IMR-90 (cell line): ENCODE results near the gene AGGF1. TPM values are rescaled to one million over a fixed set of nuclear protein-coding genes. Genes with fewer than 3 reads are reported as not detected.

Source experiments
- ATAC-seq: fragments of 200-7000 bp; cut with Tn5 transposase; 2 replicates; pipeline ENCODE4 v1.9.1; 2020; ENCODE audit warnings: low read depth, mild to moderate bottlenecking, moderate library complexity
- Bru-seq: library from RNA; stranded (reverse); fragments of 400-500 nt; gene quantifications from one replicate; lab custom pipeline; 2021; lab: Mats Ljungman, UMichigan
- BruChase-seq, 2 experiments: library from RNA; stranded (reverse); fragments of 400-500 nt; gene quantifications; one replicate each; lab custom pipeline; 2021; lab: Mats Ljungman, UMichigan
- BruUV-seq: library from RNA; stranded (reverse); fragments of 400-500 nt; replicated peaks from 2 replicates; lab custom pipeline; 2021; lab: Mats Ljungman, UMichigan
- CTCF ChIA-PET: fragments of 300-600 bp; formaldehyde crosslinking; extraction: SDS; loops from one replicate; lab custom pipeline; 2021; ENCODE audit warnings: antibody characterized with exemption; lab: Yijun Ruan, JAX
- POLR2A ChIA-PET: fragments of 300-600 bp; sonication (Branson Sonifier 250); formaldehyde crosslinking; loops from one replicate; lab custom pipeline; 2022; ENCODE audit warnings: antibody characterized with exemption; ENCODE audit not compliant: unreplicated experiment; lab: Charles Lee
- DNase-seq: peaks from one replicate; pipeline ENCODE4 v3.0.0; 2013
- H2AFZ ChIP-seq: replicated peaks from 2 replicates; pipeline ENCODE3; 2013; ENCODE audit warnings: low read length, mild to moderate bottlenecking; ENCODE audit not compliant: poor library complexity
- H2AK5ac ChIP-seq: 2 replicates; pipeline ENCODE4 v1.6.1; 2013; ENCODE audit warnings: low read depth, low read length, inconsistent platforms
- H2AK9ac ChIP-seq: replicated peaks from 2 replicates; pipeline ENCODE3; 2013; ENCODE audit warnings: mild to moderate bottlenecking, low read depth, low read length, moderate library complexity; ENCODE audit not compliant: poor library complexity
- H2BK120ac ChIP-seq: 2 replicates; pipeline ENCODE4 v1.6.1; 2013; ENCODE audit warnings: low read depth, low read length, inconsistent platforms
- H2BK15ac ChIP-seq: 3 replicates; pipeline ENCODE4 v1.6.1; 2013; ENCODE audit warnings: low read depth, low read length, inconsistent platforms
- H2BK20ac ChIP-seq: 2 replicates; pipeline ENCODE4 v1.6.1; 2013; ENCODE audit warnings: low read depth, mild to moderate bottlenecking, inconsistent platforms, low read length, moderate library complexity
- H2BK5ac ChIP-seq: 2 replicates; pipeline ENCODE4 v1.6.1; 2013; ENCODE audit warnings: mild to moderate bottlenecking, low read depth, low read length, inconsistent platforms; ENCODE audit not compliant: poor library complexity, severe bottlenecking
- H3K14ac ChIP-seq: replicated peaks from 2 replicates; pipeline ENCODE4 v1.6.1; 2013; ENCODE audit warnings: low read depth, low read length, inconsistent platforms
- H3K18ac ChIP-seq: 2 replicates; pipeline ENCODE4 v1.6.1; 2013; ENCODE audit warnings: low read depth, low read length, control low read depth
- H3K23ac ChIP-seq: 2 replicates; pipeline ENCODE4 v1.6.1; 2013; ENCODE audit warnings: low read depth, low read length, inconsistent platforms
- H3K27ac ChIP-seq: 2 replicates; pipeline ENCODE4 v1.5.1; 2013; ENCODE audit warnings: mild to moderate bottlenecking, control low read depth, low read length; ENCODE audit not compliant: insufficient read depth
- H3K27me3 ChIP-seq: 2 replicates; pipeline ENCODE4 v1.6.1; 2013; ENCODE audit warnings: low read length; ENCODE audit not compliant: control insufficient read depth, insufficient read depth
- H3K36me3 ChIP-seq: 2 replicates; pipeline ENCODE4 v1.6.1; 2013; ENCODE audit warnings: low read length, mixed read lengths; ENCODE audit not compliant: control insufficient read depth, insufficient read depth
- H3K4ac ChIP-seq: 2 replicates; pipeline ENCODE4 v1.6.1; 2013; ENCODE audit warnings: low read depth, low read length, inconsistent platforms
- H3K4me1 ChIP-seq: 2 replicates; pipeline ENCODE4 v1.6.1; 2013; ENCODE audit warnings: low read length, mixed read lengths; ENCODE audit not compliant: control insufficient read depth, insufficient read depth
- H3K4me2 ChIP-seq: 2 replicates; pipeline ENCODE4 v1.6.1; 2013; ENCODE audit warnings: low read depth, mild to moderate bottlenecking, control low read depth, low read length, moderate library complexity
- H3K4me3 ChIP-seq: 2 replicates; pipeline ENCODE4 v1.5.1; 2013; ENCODE audit warnings: low read depth, mild to moderate bottlenecking, control low read depth, low read length, moderate library complexity; ENCODE audit not compliant: insufficient read depth
- H3K56ac ChIP-seq: 2 replicates; pipeline ENCODE4 v1.6.1; 2013; ENCODE audit warnings: low read length, inconsistent platforms; ENCODE audit not compliant: insufficient read depth; ENCODE audit errors: extremely low read depth
- H3K79me1 ChIP-seq, 2 experiments: 2 replicates each; pipeline ENCODE4 v1.6.1; 2013; ENCODE audit warnings: low read length in 2 of 2, inconsistent platforms in 1 of 2, low read depth in 1 of 2
- H3K9ac ChIP-seq: 2 replicates; pipeline ENCODE4 v1.6.1; 2013; ENCODE audit warnings: low read depth, low read length, control low read depth
- H3K9me1 ChIP-seq: 2 replicates; pipeline ENCODE4 v1.6.1; 2013; ENCODE audit warnings: low read length, inconsistent platforms; ENCODE audit not compliant: insufficient read depth
- H3K9me3 ChIP-seq: 2 replicates; pipeline ENCODE4 v1.6.1; 2013; ENCODE audit warnings: low read length; ENCODE audit not compliant: control insufficient read depth, insufficient read depth
- H4K20me1 ChIP-seq: 2 replicates; pipeline ENCODE4 v1.6.1; 2013; ENCODE audit warnings: low read length, inconsistent platforms; ENCODE audit not compliant: insufficient read depth
- H4K5ac ChIP-seq: 2 replicates; pipeline ENCODE4 v1.6.1; 2013; ENCODE audit warnings: mild to moderate bottlenecking, low read depth, low read length, control low read depth
- H4K8ac ChIP-seq, 2 experiments: 2 replicates each; pipeline ENCODE4 v1.6.1; 2013; ENCODE audit warnings: low read depth in 2 of 2, low read length in 2 of 2, control low read depth in 1 of 2, inconsistent platforms in 1 of 2
- H4K91ac ChIP-seq: 2 replicates; pipeline ENCODE4 v1.6.1; 2013; ENCODE audit warnings: low read depth, low read length, inconsistent platforms; ENCODE audit not compliant: insufficient read depth
- BHLHE40 ChIP-seq: fragments of 150-350 bp; IDR thresholded peaks from 2 replicates; pipeline ENCODE4 v1.6.1; 2016; ENCODE audit warnings: mild to moderate bottlenecking, low read depth, low read length
- CEBPB ChIP-seq: IDR thresholded peaks from 2 replicates; pipeline ENCODE4 v1.6.1; 2012; ENCODE audit warnings: low read depth, low read length, improper control_type of control experiment
- FOS ChIP-seq: fragments of 150-350 bp; IDR thresholded peaks from 2 replicates; pipeline ENCODE4 v1.6.1; 2016; ENCODE audit warnings: low read depth, low read length
- MAFK ChIP-seq: IDR thresholded peaks from 2 replicates; pipeline ENCODE4 v1.6.1; 2012; ENCODE audit warnings: low read depth, low read length, improper control_type of control experiment
- MXI1 ChIP-seq: IDR thresholded peaks from 2 replicates; pipeline ENCODE4 v1.6.1; 2012; ENCODE audit warnings: low read depth, mild to moderate bottlenecking, low read length, moderate library complexity, borderline replicate concordance
- POLR2A ChIP-seq: IDR thresholded peaks from 2 replicates; pipeline ENCODE4 v1.6.1; 2012; ENCODE audit warnings: mild to moderate bottlenecking, low read depth, low read length
- SMC3 ChIP-seq: fragments of 150-350 bp; IDR thresholded peaks from 2 replicates; pipeline ENCODE4 v1.6.1; 2016; ENCODE audit warnings: low read depth, mild to moderate bottlenecking, antibody characterized with exemption, low read length, moderate library complexity
- WGBS, 2 experiments: methylation state at CpG; one replicate each; pipeline versions ENCODE4 v1.1.5 to v1.1.7; 2013; ENCODE audit warnings: missing lambda C conversion rate in 2 of 2; ENCODE audit not compliant: insufficient read length in 1 of 2; ENCODE audit errors: extremely low coverage in 2 of 2; 5-methylcytosine and 5-hydroxymethylcytosine counted together
- dilution Hi-C: fragments of 300-500 bp; cut with HindIII; formaldehyde crosslinking; loops from one replicate; pipeline ENCODE4 v1.14.3; 2018; ENCODE audit warnings: low sequenced_read_pairs; ENCODE audit not compliant: unreplicated experiment
- in situ Hi-C: fragments of 300-500 bp; cut with MboI; formaldehyde crosslinking; loops from 3 replicates; pipeline ENCODE4 v1.14.3; 2019; ENCODE audit warnings: low sequenced_read_pairs, inconsistent platforms, mixed read lengths
- intact Hi-C: fragments of 100-400 bp; cut with micrococcal nuclease; formaldehyde crosslinking; loops from 2 replicates; pipeline ENCODE4 v1.10.0; 2022
- long read RNA-seq: library from polyadenylated mRNA; unstranded; transcript quantifications from one replicate; pipeline ENCODE4 v2.0.0, GENCODE V29; 2021; ENCODE audit not compliant: unreplicated experiment
- polyA plus RNA-seq, 3 experiments: library from polyadenylated mRNA; depleted of rRNA; stranded (reverse); fragments of >200 nt; gene quantifications; 2 replicates each; pipeline ENCODE4 v1.2.3, GENCODE V29; 2012; ENCODE audit warnings: low replicate concordance in 1 of 3
- total RNA-seq: library from RNA; depleted of rRNA; stranded (reverse); fragments of >200 nt; gene quantifications from 2 replicates; pipeline ENCODE4 v1.2.3, GENCODE V29; 2012; rRNA removed
- TF ChIP-seq, protein P1 (sequence below): fragments of 150-350 bp; IDR thresholded peaks from 2 replicates; pipeline ENCODE4 v1.6.1; 2017; ENCODE audit warnings: mild to moderate bottlenecking, antibody characterized with exemption, low read length, low read depth

The AGGF1 gene, protein sequence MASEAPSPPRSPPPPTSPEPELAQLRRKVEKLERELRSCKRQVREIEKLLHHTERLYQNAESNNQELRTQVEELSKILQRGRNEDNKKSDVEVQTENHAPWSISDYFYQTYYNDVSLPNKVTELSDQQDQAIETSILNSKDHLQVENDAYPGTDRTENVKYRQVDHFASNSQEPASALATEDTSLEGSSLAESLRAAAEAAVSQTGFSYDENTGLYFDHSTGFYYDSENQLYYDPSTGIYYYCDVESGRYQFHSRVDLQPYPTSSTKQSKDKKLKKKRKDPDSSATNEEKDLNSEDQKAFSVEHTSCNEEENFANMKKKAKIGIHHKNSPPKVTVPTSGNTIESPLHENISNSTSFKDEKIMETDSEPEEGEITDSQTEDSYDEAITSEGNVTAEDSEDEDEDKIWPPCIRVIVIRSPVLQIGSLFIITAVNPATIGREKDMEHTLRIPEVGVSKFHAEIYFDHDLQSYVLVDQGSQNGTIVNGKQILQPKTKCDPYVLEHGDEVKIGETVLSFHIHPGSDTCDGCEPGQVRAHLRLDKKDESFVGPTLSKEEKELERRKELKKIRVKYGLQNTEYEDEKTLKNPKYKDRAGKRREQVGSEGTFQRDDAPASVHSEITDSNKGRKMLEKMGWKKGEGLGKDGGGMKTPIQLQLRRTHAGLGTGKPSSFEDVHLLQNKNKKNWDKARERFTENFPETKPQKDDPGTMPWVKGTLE
- total RNA-seq (7.3 and 12.8 TPM in 2 replicates), polyA plus RNA-seq (2012; rRNA removed) (8.4 and 9.3 TPM in 2 replicates), Bru-seq, nascent RNA (percentile 73 among the genes with signal in this experiment), BruChase-seq, experiment 1, labeled RNA remaining after a 6-hour chase (percentile 74 among the genes with signal in this experiment), BruChase-seq, experiment 2, labeled RNA remaining after a 2-hour chase (percentile 96 among the genes with signal in this experiment)
- 3.8 and 4.3 TPM in 2 replicates for polyA plus RNA-seq (2012; cell fraction: cytosol; rRNA removed)
- 6.8 and 8.0 TPM in 2 replicates for polyA plus RNA-seq (2012; cell fraction: nucleus; rRNA removed; ENCODE audit: low replicate concordance)
- long read RNA-seq, full-length matches to known transcripts, result 19 of 30 reads
- long read RNA-seq, partial matches to known transcripts, result 10 of 30 reads
- long read RNA-seq, other reads (novel, unspliced or antisense), result 1 of 30 reads

DNA sequence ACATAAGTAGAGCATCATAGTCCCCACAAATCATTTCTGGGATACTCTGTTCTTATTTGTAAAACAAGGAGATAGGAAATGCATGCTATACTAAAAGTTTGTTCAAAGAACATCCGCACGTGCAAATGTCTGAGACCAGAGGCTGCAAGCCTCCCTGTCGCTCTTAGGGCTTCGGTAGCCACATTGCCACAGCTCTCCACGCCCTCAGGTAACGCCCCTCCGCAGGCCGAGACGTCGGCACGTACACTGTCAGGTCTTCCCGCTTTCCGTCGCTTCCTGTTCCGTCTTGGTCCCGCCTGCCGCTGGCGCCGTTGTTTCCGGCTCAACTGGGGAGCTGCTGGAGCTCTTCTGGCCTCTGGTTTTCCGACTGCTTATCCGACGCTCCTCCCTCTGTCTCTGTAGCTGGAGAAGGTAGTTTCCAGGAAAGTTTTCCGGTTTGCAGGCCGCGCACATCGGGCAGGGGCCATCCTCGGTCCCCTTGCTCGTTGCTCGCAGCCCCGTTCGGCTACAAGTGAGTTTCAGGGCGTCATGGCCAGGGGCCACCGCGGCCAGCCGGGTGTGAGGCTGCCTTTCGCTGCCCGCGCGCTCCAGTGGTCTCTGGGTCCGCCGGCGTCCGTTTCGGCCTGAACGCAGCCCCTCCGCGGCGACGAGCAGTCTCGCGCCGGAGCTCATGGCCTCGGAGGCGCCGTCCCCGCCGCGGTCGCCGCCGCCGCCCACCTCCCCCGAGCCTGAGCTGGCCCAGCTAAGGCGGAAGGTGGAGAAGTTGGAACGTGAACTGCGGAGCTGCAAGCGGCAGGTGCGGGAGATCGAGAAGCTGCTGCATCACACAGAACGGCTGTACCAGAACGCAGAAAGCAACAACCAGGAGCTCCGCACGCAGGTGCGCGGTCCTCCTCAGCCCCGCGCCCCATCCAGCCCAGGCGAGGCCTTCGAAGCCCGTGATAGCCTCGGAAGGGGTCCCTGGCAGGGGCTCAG lies at the start of gene AGGF1:
Gene AGGF1 (plus strand): TSS at position 308 of the 975 bp plus-strand sequence. CDS start 363 bp downstream, at position 671.
- H2AK9ac ChIP-seq, result peak within 1 kb of the TSS; percentile 39
- DNase-seq (peak; percentile 92), ATAC-seq (peak; percentile 98)
- WGBS, 2 experiments, result 2% methylated on average over 43 of the region's 82 CpGs; no CpG with 5 or more reads in 1 of the 2 experiments
- no peak within 1 kb of the TSS for H2BK15ac ChIP-seq
- no peaks in the 10 kb centered on the region for H4K20me1 ChIP-seq
- peak within 1 kb of the TSS; percentile 28; the same call in 1 of the 2 replicates for H2BK120ac ChIP-seq
- no peaks in the 10 kb centered on the region; the same call in 1 of the 2 replicates for H3K36me3 ChIP-seq
- H2BK20ac ChIP-seq, result no peak within 1 kb of the TSS
- peak within 1 kb of the TSS; percentile 55; the same call in 1 of the 2 replicates for H3K56ac ChIP-seq
- H3K27me3 ChIP-seq, result no peaks in the 10 kb centered on the region; the same call in none of the 2 replicates
- H3K4me3 ChIP-seq, result peak within 1 kb of the TSS; percentile 94
- peak; percentile 25; the same call in 1 of the 2 replicates for TF ChIP-seq BHLHE40
- no peak for TF ChIP-seq FOS
- TF ChIP-seq MXI1, result peak; percentile 92
- peak; percentile 66; the same call in 1 of the 2 replicates for TF ChIP-seq POLR2A
- TF ChIP-seq SMC3, result no peak
- TF ChIP-seq CEBPB, result peak; percentile 54; the same call in 1 of the 2 replicates
- TF ChIP-seq MAFK, result no peak
- TF ChIP-seq, protein P1, sequence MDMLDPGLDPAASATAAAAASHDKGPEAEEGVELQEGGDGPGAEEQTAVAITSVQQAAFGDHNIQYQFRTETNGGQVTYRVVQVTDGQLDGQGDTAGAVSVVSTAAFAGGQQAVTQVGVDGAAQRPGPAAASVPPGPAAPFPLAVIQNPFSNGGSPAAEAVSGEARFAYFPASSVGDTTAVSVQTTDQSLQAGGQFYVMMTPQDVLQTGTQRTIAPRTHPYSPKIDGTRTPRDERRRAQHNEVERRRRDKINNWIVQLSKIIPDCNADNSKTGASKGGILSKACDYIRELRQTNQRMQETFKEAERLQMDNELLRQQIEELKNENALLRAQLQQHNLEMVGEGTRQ, result no peak; the same call in 1 of the 2 replicates
- peak within 1 kb of the TSS; percentile 51; the same call in 1 of the 2 replicates for H4K91ac ChIP-seq
- H4K5ac ChIP-seq, result peak within 1 kb of the TSS; percentile 96
- TSS peak; percentile 96 for BruUV-seq
- peak within 1 kb of the TSS; percentile 75 for H3K4ac ChIP-seq
- dilution Hi-C loops, result no loop called here
- H2BK5ac ChIP-seq, result peak within 1 kb of the TSS; percentile 17
- peak within 1 kb of the TSS; percentile 89 for H3K9ac ChIP-seq
- ChIA-PET POLR2A (interaction anchor here (0.6 to 0.8 kb wide), 3 partner anchors 57 to 230 kb away, joined by 3 read pairs; no protein-coding TSS in a partner anchor), CTCF (interaction anchor here (1.1 to 1.5 kb wide), 2 partner anchors 14 to 429 kb away, joined by 3 to 5 read pairs; no protein-coding TSS in a partner anchor)
- peak within 1 kb of the TSS; percentile 38; the same call in 1 of the 2 replicates for H2AK5ac ChIP-seq
- in situ Hi-C loops, result no loop called here
- H3K9me1 ChIP-seq, result 0 out of 2 replicates have a peak, but pooled peaks cover 2% of the 10 kb centered on the region
- peak within 1 kb of the TSS; percentile 87 for H3K27ac ChIP-seq
- H3K4me2 ChIP-seq, result peak within 1 kb of the TSS; percentile 93
- peak within 1 kb of the TSS; percentile 51 for H3K18ac ChIP-seq
- H3K23ac ChIP-seq, result peak within 1 kb of the TSS; percentile 92
- H3K79me1 ChIP-seq, result peaks cover 8 to 27% of the 10 kb centered on the region in 2 experiments
- intact Hi-C loops, result loop anchor here (5.0 kb wide), 1 partner anchor 313 kb away; the partner anchor contains the start of gene F2R
- peak within 1 kb of the TSS; percentile 90 for H2AFZ ChIP-seq
- peak within 1 kb of the TSS; percentile 58 for H3K14ac ChIP-seq
- H3K4me1 ChIP-seq, result peaks cover 2% of the 10 kb centered on the region
- H3K9me3 ChIP-seq, result no peaks in the 10 kb centered on the region; the same call in 1 of the 2 replicates
- H4K8ac ChIP-seq, result peak within 1 kb of the TSS; percentile 64 to 90
